WTC11 (cell line): ENCODE measurements around the gene CDCA7L. TPM values are rescaled to one million over a fixed set of nuclear protein-coding genes. Genes with fewer than 3 reads are reported as not detected.
A peak's percentile ranks its signal among the peaks of the same experiment; 100 is the strongest.

Experiments used
- ATAC-seq: fragments of 200-7000 bp; cut with Tn5 transposase; 2 replicates; pipeline ENCODE4 v1.10.0; 2021; ENCODE audit warnings: mild to moderate bottlenecking, moderate library complexity
- CTCF ChIA-PET: fragments of 300-600 bp; sonication (Branson Sonifier 250); formaldehyde crosslinking; loops from one replicate; lab custom pipeline; 2021; ENCODE audit warnings: antibody characterized with exemption; lab: Charles Lee
- POLR2A ChIA-PET: fragments of 350-600 bp; sonication (Branson Sonifier 250); formaldehyde crosslinking; loops from one replicate; lab custom pipeline; 2021; ENCODE audit warnings: antibody characterized with exemption; lab: Charles Lee
- DNase-seq: peaks from one replicate; pipeline ENCODE4 v3.0.0; 2021; ENCODE audit warnings: low spot score
- H3K27ac Mint-ChIP-seq: 2 replicates; pipeline ENCODE4 v1.8.0; 2021; ENCODE audit warnings: mixed read lengths
- H3K27me3 Mint-ChIP-seq: 2 replicates; pipeline ENCODE4 v1.8.0; 2021; ENCODE audit warnings: low read depth, mild to moderate bottlenecking, moderate library complexity, mixed read lengths
- H3K36me3 Mint-ChIP-seq: 2 replicates; pipeline ENCODE4 v1.8.0; 2021; ENCODE audit warnings: mixed read lengths
- H3K4me1 Mint-ChIP-seq: 2 replicates; pipeline ENCODE4 v1.8.0; 2022; ENCODE audit warnings: mixed read lengths
- H3K4me3 Mint-ChIP-seq: 2 replicates; pipeline ENCODE4 v1.8.0; 2021; ENCODE audit warnings: mild to moderate bottlenecking, moderate library complexity, mixed read lengths
- H3K9me3 Mint-ChIP-seq: 2 replicates; pipeline ENCODE4 v1.8.0; 2021; ENCODE audit warnings: mixed read lengths
- AR ChIP-seq: fragments of 250-450 bp; sonication (Bioruptor Pico); IDR thresholded peaks from 2 replicates; pipeline ENCODE4 v1.9.0; 2021; ENCODE audit warnings: mild to moderate bottlenecking
- ARID4B ChIP-seq: sonication (generic); formaldehyde crosslinking; IDR thresholded peaks from 2 replicates; pipeline ENCODE4 v1.8.0; 2023; ENCODE audit warnings: missing genetic modification reagents, mild to moderate bottlenecking, borderline replicate concordance
- CBFB ChIP-seq: sonication (generic); formaldehyde crosslinking; IDR thresholded peaks from 2 replicates; pipeline ENCODE4 v1.8.1; 2022; ENCODE audit warnings: mild to moderate bottlenecking, low read depth, missing genetic modification reagents
- CDX4 ChIP-seq: fragments of 250-450 bp; sonication (Bioruptor Pico); IDR thresholded peaks from 2 replicates; pipeline ENCODE4 v1.9.0; 2021; ENCODE audit warnings: moderate library complexity, mild to moderate bottlenecking, inconsistent platforms, borderline replicate concordance
- E2F5 ChIP-seq: sonication (generic); formaldehyde crosslinking; IDR thresholded peaks from 2 replicates; pipeline ENCODE4 v1.8.1; 2022; ENCODE audit warnings: mild to moderate bottlenecking, moderate library complexity, missing genetic modification reagents
- ELF4 ChIP-seq: sonication (generic); formaldehyde crosslinking; IDR thresholded peaks from 2 replicates; pipeline ENCODE4 v1.8.1; 2022; ENCODE audit warnings: low read depth, mild to moderate bottlenecking, moderate library complexity, missing genetic modification reagents
- ESRRA ChIP-seq: sonication (generic); formaldehyde crosslinking; IDR thresholded peaks from 2 replicates; pipeline ENCODE4 v1.8.1; 2022; ENCODE audit warnings: mild to moderate bottlenecking, missing genetic modification reagents, borderline replicate concordance
- FOXK1 ChIP-seq: sonication (generic); formaldehyde crosslinking; IDR thresholded peaks from 2 replicates; pipeline ENCODE4 v1.8.0; 2022; ENCODE audit warnings: mild to moderate bottlenecking, moderate library complexity, missing genetic modification reagents
- FOXP1 ChIP-seq: sonication (generic); formaldehyde crosslinking; IDR thresholded peaks from 2 replicates; pipeline ENCODE4 v1.8.0; 2022; ENCODE audit warnings: missing genetic modification reagents, mild to moderate bottlenecking, moderate library complexity, borderline replicate concordance
- IRF1 ChIP-seq: sonication (generic); formaldehyde crosslinking; IDR thresholded peaks from 2 replicates; pipeline ENCODE4 v1.8.0; 2023; ENCODE audit warnings: missing genetic modification reagents
- JUN ChIP-seq: sonication (generic); formaldehyde crosslinking; IDR thresholded peaks from 2 replicates; pipeline ENCODE4 v1.8.0; 2023; ENCODE audit warnings: mild to moderate bottlenecking, missing genetic modification reagents
- KAT7 ChIP-seq: sonication (generic); formaldehyde crosslinking; IDR thresholded peaks from 2 replicates; pipeline ENCODE4 v1.8.1; 2023; ENCODE audit warnings: missing genetic modification reagents, mild to moderate bottlenecking, borderline replicate concordance
- OVOL2 ChIP-seq: fragments of 250-450 bp; sonication (Bioruptor Pico); IDR thresholded peaks from 2 replicates; pipeline ENCODE4 v1.9.0; 2021; ENCODE audit warnings: mild to moderate bottlenecking, borderline replicate concordance
- PRDM15 ChIP-seq: sonication (generic); formaldehyde crosslinking; IDR thresholded peaks from 2 replicates; pipeline ENCODE4 v1.8.0; 2022; ENCODE audit warnings: missing genetic modification reagents
- PRRX2 ChIP-seq: fragments of 250-450 bp; sonication (Bioruptor Pico); IDR thresholded peaks from 2 replicates; pipeline ENCODE4 v1.8.0; 2021; ENCODE audit warnings: mild to moderate bottlenecking
- USF2 ChIP-seq: sonication (generic); formaldehyde crosslinking; IDR thresholded peaks from 2 replicates; pipeline ENCODE4 v1.8.1; 2023; ENCODE audit warnings: mild to moderate bottlenecking, missing genetic modification reagents, moderate library complexity
- ZNF219 ChIP-seq: sonication (generic); formaldehyde crosslinking; IDR thresholded peaks from 2 replicates; pipeline ENCODE4 v1.8.0; 2023; ENCODE audit warnings: missing genetic modification reagents, mild to moderate bottlenecking, borderline replicate concordance
- total RNA-seq: library from RNA; stranded (reverse); gene quantifications from 3 replicates; pipeline ENCODE4 v1.2.3, GENCODE V29; 2021

The CDCA7L gene
- total RNA-seq, 1 experiment from 2014 or later = 161 TPM

GRCh38 chr7:21942955-21943354 is 2.7 kb downstream of the CDCA7L start:
- TF ChIP-seq CBFB (CRISPR knock-in tag) (no peak), PRDM15 (CRISPR knock-in tag) (no peak), ZNF219 (no peak), ARID4B (CRISPR knock-in tag) (no peak), JUN (CRISPR knock-in tag) (no peak), OVOL2 (CRISPR knock-in tag) (no peak), USF2 (CRISPR knock-in tag) (no peak), ELF4 (no peak), KAT7 (no peak), ESRRA (CRISPR knock-in tag) (no peak), IRF1 (CRISPR knock-in tag) (no peak), CDX4 (CRISPR knock-in tag) (no peak), FOXK1 (no peak), FOXP1 (no peak), E2F5 (CRISPR knock-in tag) (no peak), AR (no peak), PRRX2 (no peak)
- DNase-seq = no peak
- peaks cover 13% of the 10 kb centered on the region for H3K36me3 Mint-ChIP-seq
- H3K4me3 Mint-ChIP-seq = peak overlapping the region; percentile 84
- no peak for ATAC-seq
- CTCF ChIA-PET = interaction anchor here (1.0 kb wide), 1 partner anchor 140 kb away, joined by 4 read pairs; no protein-coding TSS in a partner anchor
- POLR2A ChIA-PET = no interaction called here
- H3K4me1 Mint-ChIP-seq = peaks cover 76% of the 10 kb centered on the region
- H3K27ac Mint-ChIP-seq = peak overlapping the region; percentile 69
- H3K9me3 Mint-ChIP-seq = no peaks in the 10 kb centered on the region
- H3K27me3 Mint-ChIP-seq = no peaks in the 10 kb centered on the region
